ENCODE measurements around the gene SPNS2. TPM values are rescaled to one million over a fixed set of nuclear protein-coding genes. Genes with fewer than 3 reads are reported as not detected.
A peak's percentile ranks its signal among the peaks of the same experiment; 100 is the strongest.

The SPNS2 gene, protein sequence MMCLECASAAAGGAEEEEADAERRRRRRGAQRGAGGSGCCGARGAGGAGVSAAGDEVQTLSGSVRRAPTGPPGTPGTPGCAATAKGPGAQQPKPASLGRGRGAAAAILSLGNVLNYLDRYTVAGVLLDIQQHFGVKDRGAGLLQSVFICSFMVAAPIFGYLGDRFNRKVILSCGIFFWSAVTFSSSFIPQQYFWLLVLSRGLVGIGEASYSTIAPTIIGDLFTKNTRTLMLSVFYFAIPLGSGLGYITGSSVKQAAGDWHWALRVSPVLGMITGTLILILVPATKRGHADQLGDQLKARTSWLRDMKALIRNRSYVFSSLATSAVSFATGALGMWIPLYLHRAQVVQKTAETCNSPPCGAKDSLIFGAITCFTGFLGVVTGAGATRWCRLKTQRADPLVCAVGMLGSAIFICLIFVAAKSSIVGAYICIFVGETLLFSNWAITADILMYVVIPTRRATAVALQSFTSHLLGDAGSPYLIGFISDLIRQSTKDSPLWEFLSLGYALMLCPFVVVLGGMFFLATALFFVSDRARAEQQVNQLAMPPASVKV
- not detected in 2 replicates for total RNA-seq (2022)
- Bru-seq, nascent RNA = not detected
- percentile 11 among the genes with signal in this experiment for BruChase-seq, experiment 1, labeled RNA remaining after a 6-hour chase
- percentile 3 among the genes with signal in this experiment for BruChase-seq, experiment 2, labeled RNA remaining after a 2-hour chase
- long read RNA-seq = 0 reads

GRCh38 chr17:4498461-4499397 lies at the start of gene SPNS2:
TSS of gene SPNS2 (plus strand) at chr17:4498881. CDS start at chr17:4499048, 167 bp downstream.
- CTCF ChIA-PET = no interaction called here
- peak; percentile 19 for DNase-seq (ENCODE audit: unreplicated experiment)
- Mint-ChIP-seq H3K27ac (ENCODE audit: low read depth, unreplicated experiment) (no peak within 1 kb of the TSS), H3K9me3 (ENCODE audit: unreplicated experiment) (no peaks in the 10 kb centered on the region), H3K36me3 (ENCODE audit: insufficient read depth, unreplicated experiment) (peaks cover 5% of the 10 kb centered on the region), H3K4me1 (ENCODE audit: insufficient read depth, unreplicated experiment) (peaks cover 7% of the 10 kb centered on the region), H3K4me3 (ENCODE audit: unreplicated experiment) (peak within 1 kb of the TSS; percentile 35), H3K27me3 (ENCODE audit: insufficient read depth, unreplicated experiment) (peaks cover 54% of the 10 kb centered on the region)
- no TSS peak for BruUV-seq (replicated peaks)
- TF ChIP-seq CTCF (IDR thresholded peaks at IDR 0.05; ENCODE audit: unreplicated experiment) = no peak
- POLR2A ChIA-PET = no interaction called here
- intact Hi-C loops (cut with micrococcal nuclease) = no loop called here

- Mint-ChIP-seq H3K27me3 (ENCODE audit: insufficient read depth, unreplicated experiment) (peaks cover 12% of the 10 kb centered on the region), H3K27ac (ENCODE audit: low read depth, unreplicated experiment) (no peak overlapping the region), H3K4me3 (ENCODE audit: unreplicated experiment) (no peak overlapping the region), H3K4me1 (ENCODE audit: insufficient read depth, unreplicated experiment) (peaks cover 11% of the 10 kb centered on the region), H3K9me3 (ENCODE audit: unreplicated experiment) (no peaks in the 10 kb centered on the region), H3K36me3 (ENCODE audit: insufficient read depth, unreplicated experiment) (no peaks in the 10 kb centered on the region)
- intact Hi-C loops (cut with micrococcal nuclease) = no loop called here
- DNase-seq (ENCODE audit: unreplicated experiment) = no peak
- ChIA-PET POLR2A (no interaction called here), CTCF (no interaction called here)
- no TSS peak for BruUV-seq (replicated peaks)
- no peak for TF ChIP-seq CTCF (IDR thresholded peaks at IDR 0.05; ENCODE audit: unreplicated experiment)
Observed at GRCh38 chr17:4449736-4450135, 48.9 kb upstream of the SPNS2 start.

DNA sequence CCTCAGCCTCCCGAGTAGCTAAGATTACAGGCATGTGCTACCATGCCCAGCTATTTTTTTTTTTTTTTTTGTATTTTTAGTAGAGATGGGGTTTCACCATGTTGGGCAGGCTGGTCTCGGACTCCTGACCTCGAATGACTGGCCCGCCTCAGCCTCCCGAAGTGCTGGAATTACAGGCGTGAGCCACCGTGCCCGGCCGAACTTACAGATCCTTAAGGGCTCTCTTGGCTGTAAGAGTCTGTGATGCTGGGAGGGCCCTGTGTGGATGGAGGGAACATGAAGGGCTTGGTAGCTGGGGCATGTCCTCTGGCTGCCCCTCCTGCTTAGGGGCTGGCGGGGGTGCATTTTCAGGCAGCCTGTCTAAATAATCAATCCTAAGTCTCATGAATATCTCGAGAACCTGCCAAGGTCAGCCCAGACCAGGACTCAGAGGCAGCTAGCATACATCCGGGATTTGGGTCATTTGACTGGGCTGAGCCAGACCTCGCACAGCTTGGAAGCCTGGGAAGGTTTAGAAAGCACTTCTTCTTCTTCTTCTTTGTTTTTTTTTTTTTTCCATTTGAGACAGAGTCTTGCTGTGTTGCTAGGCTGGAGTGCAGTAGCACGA lies 47.9 kb upstream of the SPNS2 start:
- Mint-ChIP-seq H3K4me3 (ENCODE audit: unreplicated experiment) (no peak overlapping the region), H3K9me3 (ENCODE audit: unreplicated experiment) (no peaks in the 10 kb centered on the region), H3K4me1 (ENCODE audit: insufficient read depth, unreplicated experiment) (peaks cover 8% of the 10 kb centered on the region), H3K27ac (ENCODE audit: low read depth, unreplicated experiment) (no peak overlapping the region), H3K36me3 (ENCODE audit: insufficient read depth, unreplicated experiment) (no peaks in the 10 kb centered on the region), H3K27me3 (ENCODE audit: insufficient read depth, unreplicated experiment) (peaks cover 12% of the 10 kb centered on the region)
- intact Hi-C loops (cut with micrococcal nuclease) = no loop called here
- TF ChIP-seq CTCF (IDR thresholded peaks at IDR 0.05; ENCODE audit: unreplicated experiment) = no peak
- no peak for DNase-seq (ENCODE audit: unreplicated experiment)
- ChIA-PET POLR2A (interaction anchor here (0.7 to 0.8 kb wide), 2 partner anchors 9 to 105 kb away, joined by 3 to 4 read pairs; no protein-coding TSS in a partner anchor), CTCF (interaction anchor here (0.9 kb wide), 1 partner anchor 30 kb away, joined by 4 read pairs; no protein-coding TSS in a partner anchor)
- BruUV-seq (replicated peaks) = no TSS peak
